Measurements from ENCODE around the gene QRFP. TPM values are rescaled to one million over a fixed set of nuclear protein-coding genes. Genes with fewer than 3 reads are reported as not detected.

Gene QRFP
- total and polyA plus RNA-seq, 11 donors = not detected

GRCh38 chr9:130906735-130907416 lies 10.3 kb upstream of the QRFP start:
- intact Hi-C loops (cut with DNase I) = no loop called here
- peaks cover 0 to 26% (median 0%) of the 10 kb centered on the region in 9 donors for H3K27me3 ChIP-seq
- no peak for DNase-seq
- ATAC-seq = no peak
- H3K4me3 ChIP-seq = no peak overlapping the region
- H3K4me1 ChIP-seq = no peaks in the 10 kb centered on the region
- H3K9me3 ChIP-seq = no peaks in the 10 kb centered on the region
- WGBS, 4 donors = 75 to 84% (median 81%) methylated on average over 14 to 21 of the region's 21 CpGs
- H3K27ac ChIP-seq = no peak overlapping the region
- H3K36me3 ChIP-seq = no peaks in the 10 kb centered on the region
- TF ChIP-seq CTCF (IDR thresholded peaks at IDR 0.05) = no peak
- TF ChIP-seq POLR2A (IDR thresholded peaks at IDR 0.05) = no peak

- peaks cover 0 to 32% (median 0%) of the 10 kb centered on the region in 9 donors for H3K27me3 ChIP-seq
- TF ChIP-seq POLR2A (IDR thresholded peaks at IDR 0.05) (no peak), CTCF (IDR thresholded peaks at IDR 0.05) (no peak)
- H3K4me1 ChIP-seq = no peaks in the 10 kb centered on the region
- intact Hi-C loops (cut with DNase I) = no loop called here
- H3K27ac ChIP-seq = no peak overlapping the region
- DNase-seq (no peak), ATAC-seq (no peak)
- no peaks in the 10 kb centered on the region for H3K36me3 ChIP-seq
- H3K9me3 ChIP-seq = no peaks in the 10 kb centered on the region
- WGBS, 4 donors = 75 to 82% (median 79%) methylated on average over 21 to 24 of the region's 24 CpGs
- no peak overlapping the region for H3K4me3 ChIP-seq
Observed at GRCh38 chr9:130905902-130906734, 9.5 kb upstream of the QRFP start.

DNA sequence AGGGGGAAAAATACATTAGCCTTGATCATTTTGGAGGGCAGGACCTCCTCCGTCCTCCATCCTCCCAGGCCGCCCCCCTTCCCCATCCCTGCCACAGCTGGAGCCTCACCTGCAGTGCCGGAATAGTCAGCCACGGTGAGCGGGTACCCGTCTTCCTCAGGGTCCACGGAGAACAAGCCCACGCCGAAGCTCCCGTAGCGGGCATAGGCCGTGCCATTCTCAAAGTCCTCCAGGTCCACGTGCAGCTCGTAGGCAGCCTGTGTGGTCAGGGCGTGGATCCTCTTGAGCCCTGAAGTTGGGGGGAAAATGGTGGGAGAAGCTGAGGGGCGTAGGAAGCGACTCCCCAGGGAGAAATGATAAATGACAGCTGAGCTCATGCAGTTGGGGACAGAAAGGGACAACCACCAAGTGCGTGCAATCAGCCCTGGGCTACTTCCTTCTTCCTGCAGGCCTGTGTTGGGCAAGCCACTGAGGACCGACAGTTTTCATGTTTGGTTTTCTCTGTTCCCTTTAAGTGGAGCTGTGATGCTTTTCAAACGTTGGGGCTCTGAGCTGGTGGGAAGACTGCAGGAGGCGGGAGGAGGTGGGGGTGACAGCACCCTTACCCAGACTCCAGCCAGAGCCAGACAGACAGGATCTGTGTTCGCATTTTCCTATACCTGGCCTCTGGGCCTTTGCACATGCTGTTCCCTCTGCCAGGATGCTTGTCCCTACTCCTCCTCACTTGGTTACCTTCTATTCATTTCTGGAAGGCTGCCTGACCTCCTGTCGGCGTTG lies 8.7 kb upstream of the QRFP start:
- intact Hi-C loops (cut with DNase I) = no loop called here
- no peak for DNase-seq
- WGBS, 4 donors = 88 to 92% (median 90%) methylated on average over 24 of the region's 24 CpGs

More for the DNA sequence above, 8.7 kb upstream of the QRFP start:
- Histone ChIP-seq H3K27ac (no peak overlapping the region), H3K4me3 (no peak overlapping the region), H3K4me1 (no peaks in the 10 kb centered on the region), H3K9me3 (no peaks in the 10 kb centered on the region), H3K36me3 (no peaks in the 10 kb centered on the region), H3K27me3 (peaks cover 0 to 32% (median 0%) of the 10 kb centered on the region in 9 donors)
- no peak for ATAC-seq
- TF ChIP-seq POLR2A (IDR thresholded peaks at IDR 0.05) (no peak), CTCF (IDR thresholded peaks at IDR 0.05) (no peak)
